Nephron progenitor cell (in vitro differentiated cells): ENCODE measurements around the gene PHETA2.

Experiments used
- DNase-seq: peaks from one replicate; pipeline ENCODE4 v3.0.0; 2021
- H3K27ac Mint-ChIP-seq: 2 replicates; pipeline ENCODE4 v1.8.0; 2021; ENCODE audit warnings: mild to moderate bottlenecking, moderate library complexity, mixed read lengths
- H3K27me3 Mint-ChIP-seq: 2 replicates; pipeline ENCODE4 v1.8.0; 2021; ENCODE audit warnings: mild to moderate bottlenecking, low read depth, mixed read lengths; ENCODE audit not compliant: poor library complexity
- H3K36me3 Mint-ChIP-seq: 2 replicates; pipeline ENCODE4 v1.8.0; 2021; ENCODE audit warnings: low read depth, mixed read lengths
- H3K4me1 Mint-ChIP-seq: 2 replicates; pipeline ENCODE4 v1.8.0; 2021; ENCODE audit warnings: mixed read lengths
- H3K4me3 Mint-ChIP-seq: 2 replicates; pipeline ENCODE4 v1.8.0; 2021; ENCODE audit warnings: mild to moderate bottlenecking, moderate library complexity, mixed read lengths
- H3K9me3 Mint-ChIP-seq: 2 replicates; pipeline ENCODE4 v1.8.0; 2021; ENCODE audit warnings: mild to moderate bottlenecking, moderate library complexity, mixed read lengths
- CTCF ChIP-seq: fragments of 200-600 bp; sonication (generic); IDR thresholded peaks from 2 replicates; pipeline ENCODE4 v1.5.0; 2021; ENCODE audit warnings: antibody characterized with exemption

PHETA2 gene

DNA sequence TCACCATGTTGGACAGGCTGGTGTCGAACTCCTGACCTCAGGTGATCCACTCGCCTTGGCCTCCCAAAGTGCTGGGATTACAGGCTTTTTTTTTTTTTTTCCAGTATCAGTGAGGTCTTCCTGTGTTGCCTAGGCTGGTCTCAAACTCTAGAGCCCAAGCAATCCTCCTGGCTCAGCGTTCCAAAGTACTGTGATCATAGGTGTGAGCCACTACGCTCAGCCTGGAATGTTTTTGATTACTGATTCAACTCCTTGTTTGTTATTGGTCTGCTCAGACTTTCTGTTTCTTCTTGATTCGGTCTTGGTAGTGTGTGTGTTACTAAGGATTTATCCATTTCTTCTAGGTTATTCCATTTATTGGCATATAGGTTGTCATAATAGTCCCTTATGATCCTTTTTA lies 34.8 kb upstream of the PHETA2 start:
- Mint-ChIP-seq H3K4me3 (no peak overlapping the region), H3K27ac (no peak overlapping the region)

DNA sequence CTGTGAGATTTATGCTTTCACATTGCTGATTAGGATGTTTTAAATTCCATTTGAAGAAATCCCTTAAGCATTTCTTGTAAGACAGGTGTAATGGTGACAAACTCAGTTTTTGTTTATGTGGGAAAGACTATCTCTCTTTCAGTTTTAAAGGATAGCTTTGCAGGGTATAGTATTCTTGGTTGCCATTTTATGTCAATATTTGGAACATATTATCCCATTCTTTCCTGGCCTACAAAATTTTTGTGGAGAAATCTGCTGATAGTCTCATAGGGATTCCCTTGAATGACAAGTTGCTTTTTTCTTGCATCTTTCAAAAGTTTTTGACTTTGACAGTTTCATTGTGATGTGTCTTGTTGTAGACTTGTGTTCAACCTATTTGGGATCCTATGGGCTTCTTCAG lies 32.3 kb upstream of the PHETA2 start:
- peaks cover 38% of the 10 kb centered on the region for H3K9me3 Mint-ChIP-seq
- H3K4me1 Mint-ChIP-seq: no peaks in the 10 kb centered on the region
- no peak for TF ChIP-seq CTCF
- no peaks in the 10 kb centered on the region for H3K36me3 Mint-ChIP-seq
- no peak overlapping the region for H3K27ac Mint-ChIP-seq
- H3K4me3 Mint-ChIP-seq: no peak overlapping the region
- H3K27me3 Mint-ChIP-seq: peaks cover 11% of the 10 kb centered on the region
- no peak for DNase-seq

More for the DNA sequence above, 34.8 kb upstream of the PHETA2 start:
- no peak for DNase-seq
- no peak for TF ChIP-seq CTCF
- Mint-ChIP-seq H3K27me3 (peaks cover 15% of the 10 kb centered on the region), H3K9me3 (peaks cover 51% of the 10 kb centered on the region), H3K4me1 (no peaks in the 10 kb centered on the region), H3K36me3 (no peaks in the 10 kb centered on the region)

GRCh38 chr22:42050641-42051180 lies 23.3 kb upstream of the PHETA2 start:
- no peak for DNase-seq
- no peaks in the 10 kb centered on the region for H3K36me3 Mint-ChIP-seq
- no peak overlapping the region for H3K27ac Mint-ChIP-seq
- H3K27me3 Mint-ChIP-seq: peaks cover 6% of the 10 kb centered on the region
- H3K4me1 Mint-ChIP-seq: no peaks in the 10 kb centered on the region
- no peak for TF ChIP-seq CTCF
- H3K9me3 Mint-ChIP-seq: peaks cover 4% of the 10 kb centered on the region
- no peak overlapping the region for H3K4me3 Mint-ChIP-seq

DNA sequence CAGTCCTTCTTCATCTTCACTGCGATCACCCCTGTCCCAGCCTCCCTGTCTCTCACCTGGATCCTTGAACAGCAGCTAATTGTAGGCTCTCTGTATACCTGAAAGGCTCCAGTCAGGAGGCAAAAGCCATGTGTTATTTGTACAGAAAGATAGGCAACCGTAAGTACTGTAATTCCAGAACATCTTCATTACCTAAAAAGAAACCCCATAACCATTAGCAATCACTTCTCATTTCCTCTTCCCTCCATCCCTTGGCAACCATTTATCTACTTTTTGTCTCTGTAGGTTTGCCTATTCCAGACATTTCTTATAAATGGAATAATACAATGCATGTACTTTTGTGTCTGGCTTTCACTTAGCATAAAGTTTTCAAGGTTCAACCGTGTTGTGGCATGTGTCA lies 21.3 kb upstream of the PHETA2 start:
- Mint-ChIP-seq H3K4me1 (no peaks in the 10 kb centered on the region), H3K4me3 (no peak overlapping the region), H3K9me3 (peaks cover 22% of the 10 kb centered on the region), H3K27ac (peak overlapping the region; percentile 62), H3K27me3 (peaks cover 7% of the 10 kb centered on the region), H3K36me3 (peaks cover 11% of the 10 kb centered on the region)
- no peak for DNase-seq
- TF ChIP-seq CTCF: no peak

DNA sequence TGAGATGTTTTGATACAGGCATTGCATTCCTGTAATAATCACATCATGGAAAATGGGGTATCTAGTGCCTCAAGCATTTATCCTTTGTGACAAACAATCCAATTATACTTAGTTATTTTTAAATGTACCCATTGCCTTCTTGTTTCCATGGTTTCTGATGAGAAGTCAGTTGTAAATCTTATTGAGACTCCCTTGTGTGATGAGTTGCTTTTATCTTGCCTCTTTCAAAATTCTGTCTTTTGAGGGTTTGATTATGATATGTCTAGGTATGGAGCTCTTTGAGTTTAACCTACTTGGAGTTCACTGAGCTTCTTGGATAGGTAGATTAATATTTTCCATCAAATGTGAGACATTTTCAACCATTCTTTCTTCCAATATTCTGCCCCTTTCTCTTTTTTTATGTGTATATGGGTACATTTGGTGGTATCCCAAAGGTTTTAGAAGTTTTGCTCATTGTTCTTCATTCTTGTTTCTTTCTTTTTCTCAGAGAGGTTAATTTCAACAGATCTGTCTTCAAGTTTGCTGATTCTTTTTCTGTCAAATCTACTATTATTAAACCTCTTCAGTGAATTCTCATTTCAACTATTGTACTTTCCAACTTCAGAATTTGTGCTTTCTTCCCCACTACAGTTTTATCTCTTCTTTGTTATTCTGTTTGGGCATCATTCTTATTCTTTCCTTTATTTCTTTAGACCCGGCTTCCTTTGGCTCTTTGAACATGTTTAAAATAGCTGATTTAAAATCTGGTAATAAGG lies 17.1 kb upstream of the PHETA2 start:
- Mint-ChIP-seq H3K4me1 (no peaks in the 10 kb centered on the region), H3K36me3 (peaks cover 48% of the 10 kb centered on the region), H3K27ac (no peak overlapping the region), H3K9me3 (peaks cover 37% of the 10 kb centered on the region), H3K27me3 (peaks cover 4% of the 10 kb centered on the region), H3K4me3 (no peak overlapping the region)
- no peak for DNase-seq
- no peak for TF ChIP-seq CTCF

DNA sequence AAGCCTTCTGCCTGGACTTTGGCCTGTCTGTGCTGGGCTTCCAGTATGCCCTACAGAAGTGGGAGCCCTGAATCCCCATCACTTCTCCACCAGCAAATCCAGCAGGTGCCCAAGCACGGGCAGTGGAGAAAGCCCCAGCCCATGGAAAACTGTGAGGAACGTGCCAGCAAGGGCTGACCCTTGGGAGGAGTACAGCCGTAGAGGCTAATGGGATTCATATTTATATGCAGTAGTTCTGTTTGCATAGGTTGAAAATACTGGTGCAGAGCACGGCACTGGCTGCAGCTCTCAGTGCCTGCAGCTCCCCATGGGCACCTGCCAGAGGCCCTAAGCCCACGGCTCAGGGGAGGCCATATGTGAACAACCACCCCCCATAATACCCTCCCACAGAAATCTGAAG lies 13.6 kb upstream of the PHETA2 start:
- Mint-ChIP-seq H3K36me3 (peaks cover 70% of the 10 kb centered on the region), H3K9me3 (peaks cover 36% of the 10 kb centered on the region), H3K4me1 (peaks cover 7% of the 10 kb centered on the region), H3K4me3 (no peak overlapping the region), H3K27ac (no peak overlapping the region), H3K27me3 (peaks cover 4% of the 10 kb centered on the region)
- no peak for TF ChIP-seq CTCF
- DNase-seq: no peak
